HEK293 (cell line): ENCODE data around the gene TTC12.

ENCODE experiments used
- CTCF ChIA-PET: fragments of 350-600 bp; formaldehyde crosslinking; extraction: SDS; loops from one replicate; lab custom pipeline; 2021; ENCODE audit warnings: antibody characterized with exemption; lab: Yijun Ruan, JAX
- POLR2A ChIA-PET: fragments of 300-600 bp; formaldehyde crosslinking; extraction: SDS; loops from one replicate; lab custom pipeline; 2020; ENCODE audit warnings: antibody characterized with exemption, inconsistent platforms; lab: Yijun Ruan, JAX
- H3K27ac ChIP-seq: fragments of 200-500 bp; sonication (Bioruptor generic); 2 replicates; pipeline ENCODE4 v1.5.1; 2014; ENCODE audit warnings: low read depth, low read length, control low read depth, inconsistent platforms; ENCODE audit errors: extremely low read depth
- H3K36me3 ChIP-seq, 2 experiments: fragments of 200-500 bp in 1 of 2; sonication (Bioruptor generic) in 1 of 2; 1 replicate in 1 of 2; 2 replicates in 1 of 2; pipeline ENCODE4 v1.5.1; 2014 to 2017; ENCODE audit warnings: inconsistent platforms in 2 of 2, low read length in 2 of 2; ENCODE audit not compliant: control insufficient read depth in 2 of 2, insufficient read depth in 1 of 2
- H3K4me1 ChIP-seq: fragments of 200-500 bp; sonication (Bioruptor generic); 2 replicates; pipeline ENCODE4 v1.5.1; 2014; ENCODE audit warnings: mild to moderate bottlenecking, low read length, inconsistent platforms; ENCODE audit not compliant: control insufficient read depth, insufficient read depth
- H3K4me3 ChIP-seq: 2 replicates; pipeline ENCODE4 v1.5.1; 2011; ENCODE audit warnings: low read depth, mild to moderate bottlenecking, control low read depth, low read length, moderate library complexity
- H3K9me3 ChIP-seq: fragments of 200-500 bp; sonication (Bioruptor generic); 2 replicates; pipeline ENCODE4 v1.5.1; 2014; ENCODE audit warnings: low read depth, low read length, inconsistent platforms; ENCODE audit not compliant: control insufficient read depth, insufficient read depth
- GLIS1 ChIP-seq: fragments of 450-650 bp; formaldehyde crosslinking; IDR thresholded peaks from 2 replicates; pipeline ENCODE4 v1.5.1; 2016; ENCODE audit warnings: missing biosample characterization, missing genetic modification characterization
- KLF10 ChIP-seq: fragments of 450-650 bp; IDR thresholded peaks from 2 replicates; pipeline ENCODE4 v1.5.1; 2018; ENCODE audit warnings: missing biosample characterization, mild to moderate bottlenecking, missing genetic modification characterization
- MYNN ChIP-seq: fragments of 450-650 bp; formaldehyde crosslinking; IDR thresholded peaks from 2 replicates; pipeline ENCODE4 v1.5.1; 2016; ENCODE audit warnings: missing biosample characterization, missing genetic modification characterization, borderline replicate concordance
- ZBTB6 ChIP-seq: fragments of 450-650 bp; formaldehyde crosslinking; IDR thresholded peaks from 2 replicates; pipeline ENCODE4 v1.5.1; 2017; ENCODE audit warnings: missing biosample characterization, missing genetic modification characterization
- ZBTB8A ChIP-seq: fragments of 450-650 bp; formaldehyde crosslinking; IDR thresholded peaks from 2 replicates; pipeline ENCODE4 v1.5.1; 2016; ENCODE audit warnings: missing biosample characterization, missing genetic modification characterization
- ZFP41 ChIP-seq: fragments of 450-650 bp; formaldehyde crosslinking; IDR thresholded peaks from 2 replicates; pipeline ENCODE4 v1.5.1; 2016; ENCODE audit warnings: missing biosample characterization, missing genetic modification characterization, borderline replicate concordance
- ZNF10 ChIP-seq: fragments of 450-650 bp; formaldehyde crosslinking; IDR thresholded peaks from 2 replicates; pipeline ENCODE4 v1.5.1; 2017; ENCODE audit warnings: missing biosample characterization, missing genetic modification characterization
- ZNF133 ChIP-seq: fragments of 450-650 bp; formaldehyde crosslinking; IDR thresholded peaks from 2 replicates; pipeline ENCODE4 v1.5.1; 2016; ENCODE audit warnings: missing biosample characterization, missing genetic modification characterization
- ZNF148 ChIP-seq: fragments of 450-650 bp; formaldehyde crosslinking; IDR thresholded peaks from 2 replicates; pipeline ENCODE4 v1.5.0; 2017; ENCODE audit warnings: missing biosample characterization, missing genetic modification characterization, borderline replicate concordance
- ZNF175 ChIP-seq: fragments of 450-650 bp; formaldehyde crosslinking; IDR thresholded peaks from 2 replicates; pipeline ENCODE4 v1.5.1; 2016; ENCODE audit warnings: missing biosample characterization, missing genetic modification characterization
- ZNF23 ChIP-seq: fragments of 450-650 bp; formaldehyde crosslinking; IDR thresholded peaks from 2 replicates; pipeline ENCODE4 v1.5.1; 2016; ENCODE audit warnings: missing biosample characterization, missing genetic modification characterization, borderline replicate concordance
- ZNF302 ChIP-seq: fragments of 450-650 bp; formaldehyde crosslinking; IDR thresholded peaks from 2 replicates; pipeline ENCODE4 v1.5.1; 2016; ENCODE audit warnings: missing biosample characterization, missing genetic modification characterization, low read depth
- ZNF324 ChIP-seq: fragments of 450-650 bp; formaldehyde crosslinking; IDR thresholded peaks from 2 replicates; pipeline ENCODE4 v1.5.1; 2016; ENCODE audit warnings: missing biosample characterization, missing genetic modification characterization
- ZNF350 ChIP-seq: fragments of 450-650 bp; formaldehyde crosslinking; IDR thresholded peaks from 2 replicates; pipeline ENCODE4 v1.5.0; 2017; ENCODE audit warnings: missing biosample characterization, mild to moderate bottlenecking, missing genetic modification characterization
- ZNF354C ChIP-seq: fragments of 450-650 bp; formaldehyde crosslinking; IDR thresholded peaks from 2 replicates; pipeline ENCODE4 v1.5.1; 2016; ENCODE audit warnings: missing biosample characterization, missing genetic modification characterization, low read depth, borderline replicate concordance
- ZNF37A ChIP-seq: fragments of 450-650 bp; IDR thresholded peaks from 2 replicates; pipeline ENCODE4 v1.5.1; 2018; ENCODE audit warnings: missing biosample characterization, missing genetic modification characterization
- ZNF423 ChIP-seq: fragments of 450-650 bp; formaldehyde crosslinking; IDR thresholded peaks from 2 replicates; pipeline ENCODE4 v1.5.1; 2016; ENCODE audit warnings: missing biosample characterization, missing genetic modification characterization
- ZNF48 ChIP-seq: fragments of 450-650 bp; formaldehyde crosslinking; IDR thresholded peaks from 2 replicates; pipeline ENCODE4 v1.5.1; 2016; ENCODE audit warnings: missing biosample characterization, missing genetic modification characterization
- ZNF549 ChIP-seq: fragments of 450-650 bp; IDR thresholded peaks from 2 replicates; pipeline ENCODE4 v1.5.1; 2018; ENCODE audit warnings: missing biosample characterization, missing genetic modification characterization, mild to moderate bottlenecking, inconsistent platforms, moderate library complexity
- ZNF600 ChIP-seq: fragments of 450-650 bp; formaldehyde crosslinking; IDR thresholded peaks from 2 replicates; pipeline ENCODE4 v1.5.1; 2016; ENCODE audit warnings: missing biosample characterization, missing genetic modification characterization
- ZNF610 ChIP-seq: fragments of 450-650 bp; formaldehyde crosslinking; IDR thresholded peaks from 2 replicates; pipeline ENCODE4 v1.5.1; 2016; ENCODE audit warnings: missing biosample characterization, missing genetic modification characterization, borderline replicate concordance
- ZNF664 ChIP-seq: fragments of 450-650 bp; formaldehyde crosslinking; IDR thresholded peaks from 2 replicates; pipeline ENCODE4 v1.5.1; 2016; ENCODE audit warnings: missing biosample characterization, missing genetic modification characterization
- ZNF76 ChIP-seq: fragments of 450-650 bp; formaldehyde crosslinking; IDR thresholded peaks from 2 replicates; pipeline ENCODE4; 2016; ENCODE audit warnings: low read depth, missing biosample characterization, missing genetic modification characterization, borderline replicate concordance
- ZNF785 ChIP-seq: fragments of 450-650 bp; formaldehyde crosslinking; IDR thresholded peaks from 2 replicates; pipeline ENCODE4 v1.5.1; 2016; ENCODE audit warnings: missing biosample characterization, missing genetic modification characterization
- TF ChIP-seq, protein P1 (sequence below): fragments of 450-650 bp; formaldehyde crosslinking; IDR thresholded peaks from 2 replicates; pipeline ENCODE4 v1.5.1; 2017; ENCODE audit warnings: missing biosample characterization, missing genetic modification characterization
- TF ChIP-seq, protein P2 (sequence below): fragments of 450-650 bp; formaldehyde crosslinking; optimal IDR thresholded peaks from 2 replicates; pipeline ENCODE3; 2016; ENCODE audit warnings: missing biosample characterization, mild to moderate bottlenecking, missing genetic modification characterization

The TTC12 gene

DNA sequence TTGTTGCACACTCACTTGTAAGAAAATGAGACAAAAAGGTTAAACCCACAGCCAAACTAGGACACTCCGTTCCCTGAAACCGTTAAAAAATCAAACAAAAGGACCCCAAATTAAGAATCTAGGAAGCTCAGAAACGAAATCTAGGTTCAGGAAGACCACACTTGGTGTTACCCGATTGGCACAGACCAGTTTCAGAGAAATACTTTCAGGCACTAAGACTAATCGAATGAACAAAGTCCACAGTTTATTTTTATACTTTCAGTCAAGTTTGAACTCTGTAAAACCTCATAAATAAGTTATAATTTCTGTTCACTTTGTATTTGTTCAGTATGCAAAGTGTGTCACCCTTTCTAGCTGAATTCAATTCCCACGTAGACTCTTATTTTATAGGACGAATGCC is 38.8 kb upstream of the TTC12 start (continued):
- TF ChIP-seq ZBTB6 (tag by site-specific recombination) (no peak), ZNF664 (tag by site-specific recombination) (no peak), ZFP41 (tag by site-specific recombination) (no peak), ZNF549 (no peak), ZNF175 (tag by site-specific recombination) (no peak), ZNF324 (tag by site-specific recombination) (no peak)
- TF ChIP-seq, all 188 proteins: peak for 0

GRCh38 chr11:113276466-113276865 is 37.9 kb upstream of the TTC12 start:
- Histone ChIP-seq H3K4me3 (no peak overlapping the region), H3K9me3 (no peaks in the 10 kb centered on the region), H3K36me3 (peaks cover 0 to 2% of the 10 kb centered on the region in 2 experiments; a peak in 1 of 3 replicates), H3K4me1 (no peaks in the 10 kb centered on the region), H3K27ac (no peak overlapping the region)
- POLR2A ChIA-PET: no interaction called here
- TF ChIP-seq ZBTB8A (tag by site-specific recombination) (no peak), GLIS1 (tag by site-specific recombination) (no peak), ZNF610 (tag by site-specific recombination) (no peak), ZNF37A (tag by site-specific recombination) (no peak), MYNN (tag by site-specific recombination) (no peak)
- CTCF ChIA-PET: interaction anchor here (0.6 to 1.2 kb wide), 3 partner anchors 9 to 41 kb away, joined by 3 to 5 read pairs (median 4); no protein-coding TSS in a partner anchor

DNA sequence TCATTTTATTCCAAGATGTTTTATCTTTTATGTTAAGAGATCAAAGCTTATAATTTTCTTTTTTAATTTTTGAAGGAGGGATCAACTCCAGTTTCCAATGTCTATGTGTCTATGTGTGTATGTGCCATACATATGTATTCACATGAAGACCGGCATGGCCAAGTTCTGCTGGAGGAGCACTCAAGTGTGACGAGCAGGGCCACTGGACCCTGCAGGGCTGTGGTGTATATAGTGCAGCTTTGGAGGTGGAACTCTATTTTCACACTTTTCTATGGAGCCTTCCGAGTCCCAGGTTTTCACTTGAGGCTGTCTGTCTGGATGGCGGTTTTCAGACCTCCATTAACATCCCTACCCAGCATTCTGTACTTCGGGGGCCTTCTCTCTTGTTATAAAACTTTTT is 36.5 kb upstream of the TTC12 start:
- ChIA-PET CTCF (interaction anchor here (1.1 to 1.9 kb wide), 2 partner anchors 28 to 690 kb away, joined by 3 to 11 read pairs; no protein-coding TSS in a partner anchor), POLR2A (no interaction called here)
- no peaks in the 10 kb centered on the region for H3K4me1 ChIP-seq
- H3K4me3 ChIP-seq: no peak overlapping the region
- no peaks in the 10 kb centered on the region for H3K9me3 ChIP-seq
- no peak overlapping the region for H3K27ac ChIP-seq
- peaks cover 0 to 2% of the 10 kb centered on the region in 2 experiments; a peak in 1 of 3 replicates for H3K36me3 ChIP-seq
- TF ChIP-seq ZNF10 (tag by site-specific recombination) (no peak), MYNN (tag by site-specific recombination) (no peak), ZNF423 (tag by site-specific recombination) (no peak), ZNF23 (tag by site-specific recombination) (no peak), ZNF600 (tag by site-specific recombination) (no peak), ZNF133 (tag by site-specific recombination) (no peak), ZNF785 (tag by site-specific recombination) (no peak), ZNF350 (tag by site-specific recombination) (no peak), ZNF148 (tag by site-specific recombination) (no peak), ZNF76 (tag by site-specific recombination) (no peak), ZNF302 (tag by site-specific recombination) (no peak), KLF10 (tag by site-specific recombination) (no peak), ZNF354C (tag by site-specific recombination) (no peak), ZNF48 (no peak)
- TF ChIP-seq, protein P1, sequence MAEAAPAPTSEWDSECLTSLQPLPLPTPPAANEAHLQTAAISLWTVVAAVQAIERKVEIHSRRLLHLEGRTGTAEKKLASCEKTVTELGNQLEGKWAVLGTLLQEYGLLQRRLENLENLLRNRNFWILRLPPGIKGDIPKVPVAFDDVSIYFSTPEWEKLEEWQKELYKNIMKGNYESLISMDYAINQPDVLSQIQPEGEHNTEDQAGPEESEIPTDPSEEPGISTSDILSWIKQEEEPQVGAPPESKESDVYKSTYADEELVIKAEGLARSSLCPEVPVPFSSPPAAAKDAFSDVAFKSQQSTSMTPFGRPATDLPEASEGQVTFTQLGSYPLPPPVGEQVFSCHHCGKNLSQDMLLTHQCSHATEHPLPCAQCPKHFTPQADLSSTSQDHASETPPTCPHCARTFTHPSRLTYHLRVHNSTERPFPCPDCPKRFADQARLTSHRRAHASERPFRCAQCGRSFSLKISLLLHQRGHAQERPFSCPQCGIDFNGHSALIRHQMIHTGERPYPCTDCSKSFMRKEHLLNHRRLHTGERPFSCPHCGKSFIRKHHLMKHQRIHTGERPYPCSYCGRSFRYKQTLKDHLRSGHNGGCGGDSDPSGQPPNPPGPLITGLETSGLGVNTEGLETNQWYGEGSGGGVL (tag by site-specific recombination): no peak
- TF ChIP-seq, protein P2, sequence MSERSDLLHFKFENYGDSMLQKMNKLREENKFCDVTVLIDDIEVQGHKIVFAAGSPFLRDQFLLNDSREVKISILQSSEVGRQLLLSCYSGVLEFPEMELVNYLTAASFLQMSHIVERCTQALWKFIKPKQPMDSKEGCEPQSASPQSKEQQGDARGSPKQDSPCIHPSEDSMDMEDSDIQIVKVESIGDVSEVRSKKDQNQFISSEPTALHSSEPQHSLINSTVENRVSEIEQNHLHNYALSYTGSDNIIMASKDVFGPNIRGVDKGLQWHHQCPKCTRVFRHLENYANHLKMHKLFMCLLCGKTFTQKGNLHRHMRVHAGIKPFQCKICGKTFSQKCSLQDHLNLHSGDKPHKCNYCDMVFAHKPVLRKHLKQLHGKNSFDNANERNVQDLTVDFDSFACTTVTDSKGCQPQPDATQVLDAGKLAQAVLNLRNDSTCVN (tag by site-specific recombination): no peak
